Measurements from ENCODE around the gene CAPN15. TPM values are rescaled to one million over a fixed set of nuclear protein-coding genes. Genes with fewer than 3 reads are reported as not detected.
A peak's percentile ranks its signal among the peaks of the same experiment; 100 is the strongest.

Gene CAPN15
- total RNA-seq, 4 donors from 2014 or later, result 22.3 to 37.8 (median 27.4) TPM

DNA sequence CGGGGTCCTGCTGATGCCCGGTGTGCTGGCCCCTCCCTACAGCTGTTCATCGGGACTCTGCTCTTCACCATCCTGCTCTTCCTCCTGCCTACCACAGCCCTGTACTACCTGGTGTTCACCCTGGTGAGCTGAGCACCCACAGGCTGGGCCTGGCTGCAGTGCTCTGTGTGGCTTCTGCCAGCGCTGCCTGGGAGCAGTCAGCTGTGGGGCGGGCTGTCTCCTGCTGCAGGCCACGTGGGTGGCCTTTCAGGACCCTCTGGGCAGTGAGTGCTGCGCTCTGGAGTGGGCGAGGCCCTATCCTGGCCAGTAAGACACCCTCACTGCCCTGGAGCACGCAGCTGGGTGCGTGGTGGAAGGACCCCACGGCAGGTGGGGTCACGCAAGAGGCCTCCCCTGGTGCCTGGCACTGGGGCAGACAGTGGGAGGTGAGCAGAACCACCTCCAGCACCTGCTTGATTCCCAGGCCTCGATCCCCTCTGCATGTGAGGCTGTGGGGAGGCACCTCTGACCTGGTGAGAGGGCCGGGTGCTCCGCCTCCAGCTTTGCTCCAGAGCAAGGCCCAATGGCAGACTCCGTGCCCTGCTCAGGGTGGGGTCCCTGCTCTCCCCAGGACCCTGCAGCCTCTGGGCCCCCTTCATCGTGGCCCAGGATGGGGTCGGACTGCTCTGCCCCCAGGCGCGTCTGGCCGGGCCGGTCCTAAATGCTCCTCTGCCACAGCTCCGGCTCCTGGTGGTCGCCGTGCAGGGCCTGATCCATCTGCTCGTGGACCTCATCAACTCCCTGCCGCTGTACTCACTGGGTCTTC is 52.8 kb downstream of the CAPN15 start:
- no peak overlapping the region for H3K27ac ChIP-seq
- ATAC-seq (no peak), DNase-seq (no peak)
- peaks cover 0 to 2% of the 10 kb centered on the region in 2 donors for H3K4me1 ChIP-seq
- no peak overlapping the region for H3K4me3 ChIP-seq
- in situ Hi-C loops (cut with MboI; ENCODE audit: low sequenced_read_pairs in 4 of 4) (no loop called here), intact Hi-C loops (cut with DNase I; ENCODE audit: low total_unique reads) (no loop called here)
- no peak for TF ChIP-seq POLR2A (IDR thresholded peaks at IDR 0.05)
- TF ChIP-seq, protein P1, sequence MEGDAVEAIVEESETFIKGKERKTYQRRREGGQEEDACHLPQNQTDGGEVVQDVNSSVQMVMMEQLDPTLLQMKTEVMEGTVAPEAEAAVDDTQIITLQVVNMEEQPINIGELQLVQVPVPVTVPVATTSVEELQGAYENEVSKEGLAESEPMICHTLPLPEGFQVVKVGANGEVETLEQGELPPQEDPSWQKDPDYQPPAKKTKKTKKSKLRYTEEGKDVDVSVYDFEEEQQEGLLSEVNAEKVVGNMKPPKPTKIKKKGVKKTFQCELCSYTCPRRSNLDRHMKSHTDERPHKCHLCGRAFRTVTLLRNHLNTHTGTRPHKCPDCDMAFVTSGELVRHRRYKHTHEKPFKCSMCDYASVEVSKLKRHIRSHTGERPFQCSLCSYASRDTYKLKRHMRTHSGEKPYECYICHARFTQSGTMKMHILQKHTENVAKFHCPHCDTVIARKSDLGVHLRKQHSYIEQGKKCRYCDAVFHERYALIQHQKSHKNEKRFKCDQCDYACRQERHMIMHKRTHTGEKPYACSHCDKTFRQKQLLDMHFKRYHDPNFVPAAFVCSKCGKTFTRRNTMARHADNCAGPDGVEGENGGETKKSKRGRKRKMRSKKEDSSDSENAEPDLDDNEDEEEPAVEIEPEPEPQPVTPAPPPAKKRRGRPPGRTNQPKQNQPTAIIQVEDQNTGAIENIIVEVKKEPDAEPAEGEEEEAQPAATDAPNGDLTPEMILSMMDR (IDR thresholded peaks at IDR 0.05 in 4 of 5, conservative IDR thresholded peaks at IDR 0.05 in 1 of 5), result no peak
- H3K36me3 ChIP-seq, result no peaks in the 10 kb centered on the region
- no peaks in the 10 kb centered on the region for H3K9me3 ChIP-seq
- no peaks in the 10 kb centered on the region for H3K27me3 ChIP-seq

DNA sequence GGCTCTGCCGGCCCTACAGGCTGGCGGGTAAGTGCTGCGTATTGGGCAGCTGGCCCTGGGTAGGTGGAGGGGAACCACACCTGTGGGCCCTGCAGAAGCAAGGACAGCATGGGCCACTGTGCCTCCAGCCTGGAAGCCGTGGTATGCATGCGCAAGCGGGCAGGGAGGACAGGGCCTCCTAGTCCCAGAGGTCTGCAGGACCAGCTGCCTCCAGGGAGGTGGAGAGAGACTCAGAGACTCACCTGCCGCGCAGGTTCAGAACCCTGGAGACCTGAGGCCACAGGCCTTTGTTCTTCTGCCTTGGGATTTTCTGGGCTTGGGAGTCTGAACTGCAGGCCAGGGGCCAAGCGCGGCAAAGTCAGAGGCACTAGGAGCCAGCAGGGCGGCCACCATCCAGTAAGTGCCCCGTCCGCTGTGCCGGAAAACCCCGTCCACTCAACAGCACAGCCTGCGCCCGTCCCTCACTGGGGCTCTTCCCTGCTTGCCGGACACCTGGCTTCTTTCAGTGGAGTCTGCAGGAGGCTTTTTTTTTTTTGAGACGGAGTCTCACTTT is 53.5 kb downstream of the CAPN15 start:
- Histone ChIP-seq H3K9me3 (no peaks in the 10 kb centered on the region), H3K4me3 (no peak overlapping the region), H3K27ac (no peak overlapping the region), H3K4me1 (peaks cover 0 to 9% of the 10 kb centered on the region in 2 donors), H3K36me3 (no peaks in the 10 kb centered on the region), H3K27me3 (no peaks in the 10 kb centered on the region)
- in situ Hi-C loops (cut with MboI; ENCODE audit: low sequenced_read_pairs in 4 of 4) (no loop called here), intact Hi-C loops (cut with DNase I; ENCODE audit: low total_unique reads) (no loop called here)
- TF ChIP-seq, protein P1 (IDR thresholded peaks at IDR 0.05 in 4 of 5, conservative IDR thresholded peaks at IDR 0.05 in 1 of 5), result no peak
- no peak for TF ChIP-seq POLR2A (IDR thresholded peaks at IDR 0.05)
- no peak for DNase-seq
- ATAC-seq, result no peak

DNA sequence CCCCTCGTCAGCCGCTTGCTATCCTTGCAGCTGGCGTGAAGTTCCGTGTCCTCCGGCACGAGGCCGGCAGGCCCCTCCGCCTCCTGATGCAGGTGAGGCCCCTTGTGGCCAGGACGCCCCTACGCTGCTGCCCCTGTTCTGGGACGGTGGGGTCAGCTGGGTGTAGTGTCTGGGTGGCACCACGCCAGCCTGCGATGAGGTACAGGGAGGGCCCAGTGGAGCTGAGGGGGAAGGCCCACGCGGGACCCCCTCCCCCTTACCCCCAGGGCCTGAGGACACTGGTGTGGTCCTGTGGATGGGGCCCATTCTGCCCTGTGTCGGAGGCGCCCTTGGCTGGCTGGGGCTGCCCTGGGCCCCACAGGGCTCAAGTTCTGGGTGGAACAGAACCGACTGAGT is 54.7 kb downstream of the CAPN15 start:
- Histone ChIP-seq H3K4me3 (no peak overlapping the region), H3K27ac (no peak overlapping the region), H3K36me3 (no peaks in the 10 kb centered on the region), H3K27me3 (no peaks in the 10 kb centered on the region), H3K4me1 (peaks cover 12 to 21% of the 10 kb centered on the region in 2 donors), H3K9me3 (no peaks in the 10 kb centered on the region)
- TF ChIP-seq, protein P1 (IDR thresholded peaks at IDR 0.05 in 4 of 5, conservative IDR thresholded peaks at IDR 0.05 in 1 of 5), result no peak
- TF ChIP-seq POLR2A (IDR thresholded peaks at IDR 0.05), result no peak
- in situ Hi-C loops (cut with MboI; ENCODE audit: low sequenced_read_pairs in 4 of 4), result no loop called here
- intact Hi-C loops (cut with DNase I; ENCODE audit: low total_unique reads), result no loop called here
- no peak for ATAC-seq
- no peak for DNase-seq

DNA sequence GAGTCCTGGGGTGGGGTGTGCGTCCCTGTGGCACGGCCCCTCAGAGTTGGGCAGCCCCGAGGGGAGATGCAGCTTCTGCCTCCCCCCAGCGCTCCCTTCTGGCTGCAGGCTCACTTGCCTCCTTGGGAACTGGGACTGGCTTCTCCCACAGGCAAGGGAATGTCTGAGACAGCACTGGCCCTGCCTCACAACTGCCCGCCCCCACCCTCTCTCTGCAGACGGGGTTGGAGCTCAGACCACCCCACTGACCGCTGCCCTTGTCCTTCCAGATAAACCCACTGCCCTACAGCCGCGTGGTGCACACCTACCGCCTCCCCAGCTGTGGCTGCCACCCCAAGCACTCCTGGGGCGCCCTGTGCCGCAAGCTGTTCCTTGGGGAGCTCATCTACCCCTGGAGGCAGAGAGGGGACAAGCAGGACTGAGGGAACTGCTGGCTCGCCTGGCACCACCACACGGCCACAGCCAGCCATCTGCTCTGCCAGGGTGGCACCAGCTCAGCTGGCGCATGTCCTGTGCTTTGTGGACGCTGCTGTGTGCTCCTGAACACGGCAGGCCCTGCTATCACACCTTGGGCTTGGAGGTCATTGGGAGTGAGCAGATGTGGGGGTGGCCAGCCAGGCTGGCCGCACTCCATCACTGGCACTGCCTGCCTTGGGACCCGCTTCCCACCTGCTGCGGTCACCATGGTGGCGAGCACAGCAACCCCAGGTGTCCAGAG is 55.3 kb downstream of the CAPN15 start:
- in situ Hi-C loops (cut with MboI; ENCODE audit: low sequenced_read_pairs in 4 of 4), result no loop called here
- Histone ChIP-seq H3K9me3 (no peaks in the 10 kb centered on the region), H3K36me3 (no peaks in the 10 kb centered on the region), H3K4me3 (no peak overlapping the region), H3K27ac (no peak overlapping the region), H3K4me1 (peaks cover 16 to 26% of the 10 kb centered on the region in 2 donors), H3K27me3 (no peaks in the 10 kb centered on the region)
- DNase-seq, result peak in 1 of 2 donors; percentile 57
- intact Hi-C loops (cut with DNase I; ENCODE audit: low total_unique reads), result no loop called here
- no peak for ATAC-seq
- TF ChIP-seq, protein P1 (IDR thresholded peaks at IDR 0.05 in 4 of 5, conservative IDR thresholded peaks at IDR 0.05 in 1 of 5), result no peak
